Left lung (tissue), 10 donors: ENCODE data around the gene YAE1. TPM values are rescaled to one million over a fixed set of nuclear protein-coding genes. Genes with fewer than 3 reads are reported as not detected.
A peak's percentile ranks its signal among the peaks of the same experiment; 100 is the strongest.

Experiments used
- ATAC-seq: fragments of 200-7000 bp; cut with Tn5 transposase; one replicate; pipeline ENCODE4 v1.9.1; 2020; ENCODE audit warnings: moderate library complexity
- DNase-seq, 4 donors: peaks; one replicate each; pipeline ENCODE4 v3.0.0-alpha.2; 2013 to 2020
- H3K27ac ChIP-seq, 2 donors: fragments of 200-600 bp; sonication (generic) in 1 of 2; one replicate each; pipeline versions ENCODE4 v1.5.0 to v1.8.0; 2020 to 2021
- H3K27me3 ChIP-seq, 2 donors: fragments of 200-600 bp; sonication (generic) in 1 of 2; one replicate each; pipeline versions ENCODE4 v1.5.0 to v1.8.0; 2020 to 2021
- H3K36me3 ChIP-seq, 2 donors: fragments of 200-600 bp; sonication (generic) in 1 of 2; one replicate each; pipeline versions ENCODE4 v1.5.0 to v1.8.0; 2020 to 2021
- H3K4me1 ChIP-seq, 2 donors: fragments of 200-600 bp; one replicate each; pipeline ENCODE4 v1.8.0; 2021
- H3K4me3 ChIP-seq, 2 donors: fragments of 200-600 bp; sonication (generic) in 1 of 2; one replicate each; pipeline versions ENCODE4 v1.5.0 to v1.8.0; 2020 to 2021; ENCODE audit warnings: mild to moderate bottlenecking in 1 of 2
- H3K9me3 ChIP-seq, 2 donors: fragments of 200-600 bp; sonication (generic) in 1 of 2; one replicate each; pipeline versions ENCODE4 v1.5.0 to v1.8.0; 2020 to 2021
- intact Hi-C, 2 donors: fragments of 100-400 bp; cut with DNase I; formaldehyde crosslinking; loops; one replicate each; pipeline versions ENCODE4 v1.11.2 to v1.14.2; 2022
- polyA plus RNA-seq, 6 donors: library from polyadenylated mRNA; unstranded; fragments of 120-200 nt; gene quantifications; one replicate each; pipeline ENCODE4 v1.2.1, GENCODE V29; 2013; ENCODE audit not compliant: insufficient read length in 6 of 6
- total RNA-seq, 2 donors: library from RNA; stranded (reverse); fragmentation: NEBNext Ultra II Directional; extraction: Animal tissue kit (Norgen Biotek cat#: 25700); gene quantifications; one replicate each; pipeline ENCODE4 v1.2.1, GENCODE V29; 2021
- TF ChIP-seq, protein P1 (sequence below), 2 donors: fragments of 200-600 bp; sonication (generic) in 1 of 2; IDR thresholded peaks; one replicate each; pipeline versions ENCODE4 v1.5.0 to v1.8.0; 2021; ENCODE audit warnings: antibody characterized with exemption in 2 of 2
- donor health status: DM: no; HTN: yes; CAD: no.
- donor health status: DM: no; HTN: no; CAD: no.

The YAE1 gene
- total and polyA plus RNA-seq, 8 donors: 16.8 to 62.4 (median 50.7) TPM

GRCh38 chr7:39574673-39575349 is 8.6 kb downstream of the YAE1 start:
- TF ChIP-seq, protein P1, sequence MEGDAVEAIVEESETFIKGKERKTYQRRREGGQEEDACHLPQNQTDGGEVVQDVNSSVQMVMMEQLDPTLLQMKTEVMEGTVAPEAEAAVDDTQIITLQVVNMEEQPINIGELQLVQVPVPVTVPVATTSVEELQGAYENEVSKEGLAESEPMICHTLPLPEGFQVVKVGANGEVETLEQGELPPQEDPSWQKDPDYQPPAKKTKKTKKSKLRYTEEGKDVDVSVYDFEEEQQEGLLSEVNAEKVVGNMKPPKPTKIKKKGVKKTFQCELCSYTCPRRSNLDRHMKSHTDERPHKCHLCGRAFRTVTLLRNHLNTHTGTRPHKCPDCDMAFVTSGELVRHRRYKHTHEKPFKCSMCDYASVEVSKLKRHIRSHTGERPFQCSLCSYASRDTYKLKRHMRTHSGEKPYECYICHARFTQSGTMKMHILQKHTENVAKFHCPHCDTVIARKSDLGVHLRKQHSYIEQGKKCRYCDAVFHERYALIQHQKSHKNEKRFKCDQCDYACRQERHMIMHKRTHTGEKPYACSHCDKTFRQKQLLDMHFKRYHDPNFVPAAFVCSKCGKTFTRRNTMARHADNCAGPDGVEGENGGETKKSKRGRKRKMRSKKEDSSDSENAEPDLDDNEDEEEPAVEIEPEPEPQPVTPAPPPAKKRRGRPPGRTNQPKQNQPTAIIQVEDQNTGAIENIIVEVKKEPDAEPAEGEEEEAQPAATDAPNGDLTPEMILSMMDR (IDR thresholded peaks at IDR 0.05): no peak

GRCh38 chr7:39577229-39577874 is 11.1 kb downstream of the YAE1 start:
- intact Hi-C loops: loop anchor here in 1 of 2 donors (10.0 kb wide), 1 partner anchor 167 kb away; no protein-coding TSS in a partner anchor
- DNase-seq: peak in 1 of 4 donors; percentile 68

More at GRCh38 chr7:39574673-39575349, 8.6 kb downstream of the YAE1 start:
- peaks cover 0 to 36% of the 10 kb centered on the region in 2 donors for H3K36me3 ChIP-seq
- no peak overlapping the region for H3K27ac ChIP-seq
- no peaks in the 10 kb centered on the region for H3K27me3 ChIP-seq
- H3K4me1 ChIP-seq: no peaks in the 10 kb centered on the region
- no peaks in the 10 kb centered on the region for H3K9me3 ChIP-seq
- intact Hi-C loops: loop anchor here in 1 of 2 donors (10.0 kb wide), 1 partner anchor 170 kb away; no protein-coding TSS in a partner anchor
- ATAC-seq: no peak
- no peak for DNase-seq
- no peak overlapping the region for H3K4me3 ChIP-seq

GRCh38 chr7:39580149-39580874 is 14.1 kb downstream of the YAE1 start:
- Histone ChIP-seq H3K36me3 (no peaks in the 10 kb centered on the region), H3K4me1 (no peaks in the 10 kb centered on the region), H3K9me3 (no peaks in the 10 kb centered on the region), H3K27ac (no peak overlapping the region), H3K4me3 (no peak overlapping the region), H3K27me3 (no peaks in the 10 kb centered on the region)
- ATAC-seq (peak; percentile 100), DNase-seq (peak in 3 of 4 donors; percentile 72 to 94 (median 86))
- intact Hi-C loops: loop anchor here in 1 of 2 donors (5.0 kb wide), 1 partner anchor 167 kb away; no protein-coding TSS in a partner anchor
- TF ChIP-seq, protein P1 (IDR thresholded peaks at IDR 0.05): peak; percentile 82 to 84

More at GRCh38 chr7:39577229-39577874, 11.1 kb downstream of the YAE1 start:
- H3K9me3 ChIP-seq: no peaks in the 10 kb centered on the region
- H3K27ac ChIP-seq: no peak overlapping the region
- TF ChIP-seq, protein P1 (IDR thresholded peaks at IDR 0.05): no peak
- H3K4me3 ChIP-seq: no peak overlapping the region
- ATAC-seq: no peak
- no peaks in the 10 kb centered on the region for H3K4me1 ChIP-seq
- no peaks in the 10 kb centered on the region for H3K27me3 ChIP-seq
- peaks cover 0 to 16% of the 10 kb centered on the region in 2 donors for H3K36me3 ChIP-seq

GRCh38 chr7:39582536-39582935 is 16.3 kb downstream of the YAE1 start:
- H3K27ac ChIP-seq: no peak overlapping the region
- no peaks in the 10 kb centered on the region for H3K27me3 ChIP-seq
- H3K4me3 ChIP-seq: no peak overlapping the region
- no peaks in the 10 kb centered on the region for H3K4me1 ChIP-seq
- TF ChIP-seq, protein P1 (IDR thresholded peaks at IDR 0.05): no peak
- DNase-seq: no peak
- intact Hi-C loops: loop anchor here in 1 of 2 donors (5.0 kb wide), 1 partner anchor 165 kb away; no protein-coding TSS in a partner anchor
- no peaks in the 10 kb centered on the region for H3K9me3 ChIP-seq
- no peaks in the 10 kb centered on the region for H3K36me3 ChIP-seq
- no peak for ATAC-seq
